ENCODE measurements around the gene LRRC26.

GRCh38 chr9:137214620-137215019 lies 44.8 kb upstream of the LRRC26 start:
- TF ChIP-seq CTCF (IDR thresholded peaks at IDR 0.05; ENCODE audit: extremely low read depth in 1 of 2, insufficient read depth in 1 of 2, low read depth in 1 of 2, low read length in 2 of 2): no peak
- TF ChIP-seq MAX (IDR thresholded peaks at IDR 0.05; ENCODE audit: insufficient read depth, insufficient read length): no peak
- TF ChIP-seq MYC (IDR thresholded peaks at IDR 0.05; ENCODE audit: low read depth, low read length): no peak

Data from endothelial cell of umbilical vein (primary cell).